DMS53 treated with DMSO at 0.1 percent for 48 hours (cell line): ENCODE results near the gene CENPN.

Source experiments
- DNase-seq: peaks from one replicate; lab custom pipeline; 2025; ENCODE audit not compliant: unreplicated experiment; lab: John Stamatoyannopoulos, UW

Gene CENPN

GRCh38 chr16:81026429-81026828 is 19.4 kb downstream of the CENPN start:
- no peak for DNase-seq

- no peak for DNase-seq
Measured at GRCh38 chr16:81029930-81030604, 23.1 kb downstream of the CENPN start.

- DNase-seq = peak; percentile 65
Measured at GRCh38 chr16:81035398-81035974, 28.5 kb downstream of the CENPN start, which contains the start of gene ATMIN. ATMIN (plus strand) TSS chr16:81035842; CDS start chr16:81035871, 29 bp downstream.

GRCh38 chr16:81035975-81036750 is 29.1 kb downstream of the CENPN start:
- DNase-seq = no peak

GRCh38 chr16:81036751-81037350 is 29.8 kb downstream of the CENPN start:
- no peak for DNase-seq

GRCh38 chr16:81040131-81040530 is 33.1 kb downstream of the CENPN start:
- no peak for DNase-seq

- no peak for DNase-seq
Measured at GRCh38 chr16:81040842-81041241, 33.8 kb downstream of the CENPN start.

- DNase-seq = no peak
Measured at GRCh38 chr16:81041696-81042095, 34.7 kb downstream of the CENPN start.

GRCh38 chr16:81042821-81043220 is 35.8 kb downstream of the CENPN start:
- no peak for DNase-seq

- DNase-seq = no peak
Measured at GRCh38 chr16:81053761-81054160, 46.7 kb downstream of the CENPN start.

- no peak for DNase-seq
Measured at GRCh38 chr16:81060576-81061306, 53.7 kb downstream of the CENPN start.

- DNase-seq = no peak
Measured at GRCh38 chr16:81061307-81061640, 54.3 kb downstream of the CENPN start.

- no peak for DNase-seq
Measured at GRCh38 chr16:81061871-81062608, 55.0 kb downstream of the CENPN start.

- no peak for DNase-seq
Measured at GRCh38 chr16:81066681-81067080, 59.7 kb downstream of the CENPN start.

GRCh38 chr16:81067166-81067565 is 60.2 kb downstream of the CENPN start:
- DNase-seq = no peak

- no peak for DNase-seq
Measured at GRCh38 chr16:81069063-81069462, 62.0 kb downstream of the CENPN start.

GRCh38 chr16:81070979-81071378 is 64.0 kb downstream of the CENPN start:
- no peak for DNase-seq

- DNase-seq = no peak
Measured at GRCh38 chr16:81071805-81072204, 64.8 kb downstream of the CENPN start.

- DNase-seq = no peak
Measured at GRCh38 chr16:81073560-81074330, 66.7 kb downstream of the CENPN start.
